GM18502 (cell line): ENCODE results near the gene SHKBP1.
A peak's percentile ranks its signal among the peaks of the same experiment; 100 is the strongest.
"Not testable (repeated sequence)": the region's sequence is repeated elsewhere in the genome, so short reads cannot be mapped to it uniquely, and the experiment has no call there.

Experiments used
- ATAC-seq: cut with Tn5 transposase; IDR thresholded peaks from one replicate; pipeline ENCODE4 v1.9.1; 2021; ENCODE audit warnings: mild to moderate bottlenecking; ENCODE audit not compliant: unreplicated experiment, poor library complexity

The SHKBP1 gene

DNA sequence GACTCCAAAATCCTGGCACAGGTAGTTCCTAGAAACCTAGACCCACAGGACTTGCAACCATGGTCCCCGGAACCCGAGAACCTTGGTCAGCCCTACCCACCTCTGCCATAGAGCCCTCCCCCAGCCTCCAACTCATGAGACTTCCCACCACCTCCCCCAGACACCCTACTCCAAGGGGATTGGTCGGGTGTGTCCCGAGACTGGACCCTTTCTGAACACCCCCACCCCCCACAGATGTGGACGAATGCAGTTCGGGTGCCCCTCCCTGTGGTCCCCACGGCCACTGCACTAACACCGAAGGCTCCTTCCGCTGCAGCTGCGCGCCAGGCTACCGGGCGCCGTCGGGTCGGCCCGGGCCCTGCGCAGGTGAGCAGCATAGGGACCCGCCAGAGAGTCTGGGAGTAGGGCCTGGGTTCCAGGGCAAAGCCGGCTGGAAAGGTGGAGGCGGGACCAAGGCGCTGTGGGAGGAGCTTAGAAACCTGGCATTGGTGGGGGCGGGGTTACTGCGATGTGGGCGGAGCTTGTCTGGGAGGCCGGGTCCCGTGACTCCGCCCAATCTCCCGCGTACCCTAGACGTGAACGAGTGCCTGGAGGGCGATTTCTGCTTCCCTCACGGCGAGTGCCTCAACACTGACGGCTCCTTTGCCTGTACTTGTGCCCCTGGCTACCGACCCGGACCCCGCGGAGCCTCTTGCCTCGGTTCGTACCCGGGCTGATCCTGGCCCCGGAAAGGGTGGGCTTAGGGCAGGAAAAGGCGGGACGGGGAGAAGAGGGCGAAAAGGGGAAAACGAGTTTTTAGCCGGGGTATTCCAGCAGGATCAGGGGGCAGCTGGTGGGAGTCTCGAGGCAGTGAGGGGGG is 36.4 kb downstream of the SHKBP1 start:
- no peak for ATAC-seq

GRCh38 chr19:40613690-40614621 is 37.3 kb downstream of the SHKBP1 start:
- ATAC-seq, result peak; percentile 53

DNA sequence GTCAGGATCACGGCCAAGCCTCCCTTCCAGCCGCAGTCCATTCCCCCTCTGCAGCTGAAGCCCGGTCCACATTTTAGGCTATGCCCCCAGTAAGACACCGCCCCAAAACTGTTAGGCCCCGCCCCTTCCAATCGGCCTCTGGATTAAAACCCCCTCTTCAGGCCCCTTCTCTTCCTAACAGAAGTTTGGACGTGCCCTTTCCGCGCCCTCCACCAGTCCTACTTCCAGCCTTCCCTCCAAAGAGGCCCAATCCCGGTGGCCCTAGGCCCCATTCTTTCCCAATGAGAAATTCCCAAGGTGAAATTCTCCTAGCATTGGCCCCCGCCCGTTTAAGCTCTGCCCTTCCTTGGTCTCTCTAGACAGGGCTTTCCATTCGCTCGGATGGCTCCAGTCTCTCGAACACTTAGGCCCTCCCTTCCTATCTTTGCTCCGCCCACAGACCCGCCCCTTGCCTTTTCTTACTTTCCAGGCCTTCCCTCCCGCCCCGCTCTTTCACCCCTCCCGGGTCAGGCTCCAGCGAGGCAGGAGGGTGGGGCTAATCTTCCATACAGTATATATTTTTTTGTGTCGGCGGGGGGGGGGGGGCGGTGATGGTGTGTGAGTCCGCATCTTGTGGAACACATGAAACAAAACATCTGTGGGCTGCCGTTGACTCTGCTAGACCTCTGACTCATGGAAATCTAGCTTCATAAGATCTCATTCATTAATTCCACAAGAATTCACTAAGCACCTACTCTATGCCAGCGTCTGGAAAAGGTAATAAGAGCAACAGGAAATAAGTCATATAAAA is 38.1 kb downstream of the SHKBP1 start:
- ATAC-seq, result no peak

GRCh38 chr19:40616178-40616577 is 39.5 kb downstream of the SHKBP1 start:
- ATAC-seq, result no peak

GRCh38 chr19:40616941-40617340 is 40.3 kb downstream of the SHKBP1 start:
- no peak for ATAC-seq

GRCh38 chr19:40617961-40618360 is 41.3 kb downstream of the SHKBP1 start:
- no peak for ATAC-seq

DNA sequence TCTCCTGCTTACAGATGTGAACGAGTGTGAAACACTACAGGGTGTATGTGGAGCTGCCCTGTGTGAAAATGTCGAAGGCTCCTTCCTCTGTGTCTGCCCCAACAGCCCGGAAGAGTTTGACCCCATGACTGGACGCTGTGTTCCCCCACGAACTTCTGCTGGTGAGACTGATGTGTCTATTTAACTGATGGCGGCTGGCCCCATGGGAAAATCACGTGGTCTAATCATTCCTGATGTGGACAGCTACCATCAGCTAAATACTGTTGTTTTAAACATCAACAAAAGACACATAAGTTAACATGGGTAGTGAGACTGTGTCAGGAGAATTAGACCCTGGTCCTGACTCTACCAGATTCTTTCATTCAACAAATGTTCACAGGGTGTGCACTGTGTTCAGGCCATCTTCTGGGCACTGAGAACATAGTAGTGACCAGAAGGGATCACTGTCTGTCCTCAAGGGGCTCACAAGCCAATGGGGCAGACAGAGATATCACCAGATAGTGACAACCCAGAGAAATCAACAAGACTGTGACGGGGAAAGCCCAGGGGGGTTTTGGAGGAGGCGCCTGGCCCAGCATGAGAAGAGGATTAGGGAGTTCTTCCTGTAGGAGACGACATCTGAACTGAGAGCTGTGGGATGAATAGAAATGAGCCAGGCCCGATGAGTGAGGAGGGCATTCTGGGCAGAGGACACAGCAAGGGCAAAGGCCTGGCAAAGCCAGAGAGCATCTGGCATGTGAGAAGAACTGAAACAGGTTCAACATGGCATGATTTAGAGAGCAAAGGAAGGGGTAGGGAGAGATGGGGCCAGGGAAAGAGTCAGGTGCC is 42.9 kb downstream of the SHKBP1 start:
- no peak for ATAC-seq

DNA sequence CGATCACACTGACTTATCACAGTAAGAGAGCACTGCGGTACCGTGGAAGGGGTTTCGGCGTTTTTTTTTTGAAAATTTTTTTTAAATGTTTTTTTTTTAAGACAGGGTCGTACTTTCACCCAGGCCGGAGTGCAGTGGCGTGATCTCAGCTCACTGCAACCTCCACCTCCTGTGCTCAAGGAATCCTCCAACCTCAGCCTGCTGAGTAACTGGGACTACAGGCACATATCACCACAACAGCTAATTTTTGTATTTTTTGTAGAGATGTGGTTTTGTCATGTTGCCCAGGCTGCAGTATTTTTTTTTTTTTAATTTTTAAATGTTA is 43.5 kb downstream of the SHKBP1 start:
- no peak for ATAC-seq

GRCh38 chr19:40621283-40621682 is 44.6 kb downstream of the SHKBP1 start:
- ATAC-seq, result no peak

GRCh38 chr19:40621966-40622772 is 45.5 kb downstream of the SHKBP1 start:
- no peak for ATAC-seq

DNA sequence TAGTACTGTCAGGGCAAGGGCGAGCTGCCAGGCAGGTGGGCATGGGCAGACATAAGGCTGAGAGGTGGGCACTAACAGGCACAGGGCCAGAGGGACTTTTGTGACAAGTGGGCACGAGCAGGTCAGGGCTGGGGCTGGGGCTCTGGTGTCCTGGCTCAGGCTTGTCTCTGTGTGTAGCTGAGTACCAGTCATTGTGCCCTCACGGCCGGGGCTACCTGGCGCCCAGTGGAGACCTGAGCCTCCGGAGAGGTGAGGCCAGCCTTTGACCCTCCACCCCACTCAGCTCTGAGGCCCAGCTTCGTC is 46.1 kb downstream of the SHKBP1 start:
- ATAC-seq, result no peak

DNA sequence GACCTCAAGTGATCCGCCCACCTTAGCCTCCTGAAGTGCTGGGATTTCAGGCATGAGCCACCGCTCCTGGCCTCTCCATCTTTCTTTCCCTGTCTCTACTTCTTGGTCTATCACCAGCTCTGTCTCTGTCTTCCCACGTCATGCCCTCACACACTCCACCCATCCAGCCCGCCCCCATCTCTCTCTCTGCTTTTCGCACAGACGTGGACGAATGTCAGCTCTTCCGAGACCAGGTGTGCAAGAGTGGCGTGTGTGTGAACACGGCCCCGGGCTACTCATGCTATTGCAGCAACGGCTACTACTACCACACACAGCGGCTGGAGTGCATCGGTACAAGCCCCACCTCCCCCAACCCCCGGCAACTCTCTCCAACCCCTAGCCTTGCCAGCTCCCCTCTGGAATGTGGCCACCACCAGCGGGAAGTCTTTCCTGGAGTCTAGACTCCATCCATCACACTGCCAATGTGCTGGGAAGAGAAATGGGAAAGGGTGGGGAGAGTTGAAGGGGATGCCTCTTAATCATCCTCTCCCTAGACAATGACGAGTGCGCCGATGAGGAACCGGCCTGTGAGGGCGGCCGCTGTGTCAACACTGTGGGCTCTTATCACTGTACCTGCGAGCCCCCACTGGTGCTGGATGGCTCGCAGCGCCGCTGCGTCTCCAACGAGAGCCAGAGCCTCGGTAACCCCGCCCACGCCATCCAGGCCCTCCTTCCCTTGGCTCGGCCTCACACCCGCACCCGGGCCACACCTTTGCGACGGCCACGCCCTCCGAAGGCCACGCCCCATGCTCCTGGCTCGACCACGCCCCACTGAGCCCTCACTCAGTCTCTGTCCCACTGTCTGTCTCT is 47.0 kb downstream of the SHKBP1 start:
- ATAC-seq, result no peak

GRCh38 chr19:40624369-40625153 is 47.9 kb downstream of the SHKBP1 start:
- not testable (repeated sequence) for ATAC-seq

DNA sequence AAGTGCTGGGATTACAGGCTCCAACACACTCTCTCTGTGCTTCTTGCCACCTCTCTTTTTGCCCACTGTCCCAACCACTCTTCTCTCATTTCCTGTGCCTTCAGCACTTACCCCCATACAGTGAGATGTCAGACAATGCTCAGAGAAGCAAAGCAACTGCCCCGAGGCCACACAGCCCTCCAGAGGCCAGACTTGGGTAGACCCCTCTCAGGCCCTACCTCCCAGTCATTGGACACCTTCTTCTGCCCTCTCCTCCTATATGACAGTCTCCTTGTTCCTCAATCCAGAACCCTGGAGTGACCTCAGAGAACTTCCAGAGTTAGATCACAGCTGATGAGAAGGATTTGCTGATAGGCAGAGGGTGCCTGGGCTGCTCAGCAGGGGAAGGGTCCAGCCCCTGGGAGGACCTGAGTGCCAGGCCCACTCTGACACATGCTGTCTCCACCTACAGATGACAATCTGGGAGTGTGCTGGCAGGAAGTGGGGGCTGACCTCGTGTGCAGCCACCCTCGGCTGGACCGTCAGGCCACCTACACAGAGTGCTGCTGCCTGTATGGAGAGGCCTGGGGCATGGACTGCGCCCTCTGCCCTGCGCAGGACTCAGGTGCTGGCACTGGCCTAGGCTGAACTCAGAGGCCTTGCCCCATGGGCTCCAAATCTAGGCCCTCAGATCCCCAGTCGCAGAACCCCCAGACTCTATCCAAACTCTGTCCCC is 48.9 kb downstream of the SHKBP1 start:
- ATAC-seq, result no peak

DNA sequence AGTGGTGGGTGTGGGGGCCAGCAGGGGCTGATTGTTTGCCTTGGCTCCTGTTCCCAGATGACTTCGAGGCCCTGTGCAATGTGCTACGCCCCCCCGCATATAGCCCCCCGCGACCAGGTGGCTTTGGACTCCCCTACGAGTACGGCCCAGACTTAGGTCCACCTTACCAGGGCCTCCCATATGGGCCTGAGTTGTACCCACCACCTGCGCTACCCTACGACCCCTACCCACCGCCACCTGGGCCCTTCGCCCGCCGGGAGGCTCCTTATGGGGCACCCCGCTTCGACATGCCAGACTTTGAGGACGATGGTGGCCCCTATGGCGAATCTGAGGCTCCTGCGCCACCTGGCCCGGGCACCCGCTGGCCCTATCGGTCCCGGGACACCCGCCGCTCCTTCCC is 50.2 kb downstream of the SHKBP1 start:
- no peak for ATAC-seq

GRCh38 chr19:40627486-40628279 is 51.0 kb downstream of the SHKBP1 start:
- no peak for ATAC-seq
